GM12878 (cell line): ENCODE results near the gene TTC22.

Source experiments
- SMC3 ChIP-seq: IDR thresholded peaks from 2 replicates; pipeline ENCODE4 v1.6.1; 2011; ENCODE audit warnings: low read length, improper control_type of control experiment, borderline replicate concordance
- TF ChIP-seq, protein P1 (sequence below): IDR thresholded peaks from 2 replicates; pipeline ENCODE4 v1.6.1; 2012; ENCODE audit warnings: mild to moderate bottlenecking, low read depth, low read length

- TF ChIP-seq, protein P1, sequence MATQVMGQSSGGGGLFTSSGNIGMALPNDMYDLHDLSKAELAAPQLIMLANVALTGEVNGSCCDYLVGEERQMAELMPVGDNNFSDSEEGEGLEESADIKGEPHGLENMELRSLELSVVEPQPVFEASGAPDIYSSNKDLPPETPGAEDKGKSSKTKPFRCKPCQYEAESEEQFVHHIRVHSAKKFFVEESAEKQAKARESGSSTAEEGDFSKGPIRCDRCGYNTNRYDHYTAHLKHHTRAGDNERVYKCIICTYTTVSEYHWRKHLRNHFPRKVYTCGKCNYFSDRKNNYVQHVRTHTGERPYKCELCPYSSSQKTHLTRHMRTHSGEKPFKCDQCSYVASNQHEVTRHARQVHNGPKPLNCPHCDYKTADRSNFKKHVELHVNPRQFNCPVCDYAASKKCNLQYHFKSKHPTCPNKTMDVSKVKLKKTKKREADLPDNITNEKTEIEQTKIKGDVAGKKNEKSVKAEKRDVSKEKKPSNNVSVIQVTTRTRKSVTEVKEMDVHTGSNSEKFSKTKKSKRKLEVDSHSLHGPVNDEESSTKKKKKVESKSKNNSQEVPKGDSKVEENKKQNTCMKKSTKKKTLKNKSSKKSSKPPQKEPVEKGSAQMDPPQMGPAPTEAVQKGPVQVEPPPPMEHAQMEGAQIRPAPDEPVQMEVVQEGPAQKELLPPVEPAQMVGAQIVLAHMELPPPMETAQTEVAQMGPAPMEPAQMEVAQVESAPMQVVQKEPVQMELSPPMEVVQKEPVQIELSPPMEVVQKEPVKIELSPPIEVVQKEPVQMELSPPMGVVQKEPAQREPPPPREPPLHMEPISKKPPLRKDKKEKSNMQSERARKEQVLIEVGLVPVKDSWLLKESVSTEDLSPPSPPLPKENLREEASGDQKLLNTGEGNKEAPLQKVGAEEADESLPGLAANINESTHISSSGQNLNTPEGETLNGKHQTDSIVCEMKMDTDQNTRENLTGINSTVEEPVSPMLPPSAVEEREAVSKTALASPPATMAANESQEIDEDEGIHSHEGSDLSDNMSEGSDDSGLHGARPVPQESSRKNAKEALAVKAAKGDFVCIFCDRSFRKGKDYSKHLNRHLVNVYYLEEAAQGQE = no peak
- no peak for TF ChIP-seq SMC3
Measured at GRCh38 chr1:54750596-54750995, 50.5 kb downstream of the TTC22 start.
